SK-N-MC (cell line): Measurements from ENCODE around the gene FILIP1L.
A peak's percentile ranks its signal among the peaks of the same experiment; 100 is the strongest.

ENCODE experiments used
- DNase-seq: peaks from one replicate; pipeline ENCODE4 v3.0.0-alpha.2; 2011; ENCODE audit warnings: low read depth, low spot score
- H3K27ac ChIP-seq: fragments of 200-600 bp; sonication (generic); 2 replicates; pipeline ENCODE4 v1.5.1; 2016; ENCODE audit warnings: mixed run types
- H3K36me3 ChIP-seq: fragments of 200-600 bp; sonication (generic); 2 replicates; pipeline ENCODE4 v1.6.1; 2017; ENCODE audit warnings: antibody characterized with exemption, low read length, mixed read lengths; ENCODE audit not compliant: insufficient read depth
- H3K4me3 ChIP-seq: fragments of 200-600 bp; sonication (generic); 2 replicates; pipeline ENCODE4 v1.5.1; 2016
- H3K9ac ChIP-seq: fragments of 200-600 bp; sonication (generic); 2 replicates; pipeline ENCODE4 v1.8.0; 2017; ENCODE audit warnings: mixed run types, mixed read lengths; ENCODE audit not compliant: insufficient read length
- H3K9me3 ChIP-seq: fragments of 200-600 bp; sonication (generic); 2 replicates; pipeline ENCODE4 v1.6.1; 2017; ENCODE audit warnings: low read depth, mild to moderate bottlenecking, antibody characterized with exemption, low read length, moderate library complexity, mixed read lengths
- EZH2 ChIP-seq: fragments of 200-600 bp; sonication (generic); IDR thresholded peaks from one replicate; pipeline ENCODE4 v1.6.1; 2017; ENCODE audit warnings: antibody characterized with exemption
- FOXP2 ChIP-seq: optimal IDR thresholded peaks from 2 replicates; pipeline ENCODE3; 2011; ENCODE audit warnings: mild to moderate bottlenecking, moderate library complexity; ENCODE audit not compliant: insufficient read depth; ENCODE audit errors: extremely low read length, control extremely low read depth
- POLR2AphosphoS5 ChIP-seq: IDR thresholded peaks from 2 replicates; pipeline ENCODE4 v1.6.1; 2012; ENCODE audit warnings: mild to moderate bottlenecking, low read depth, low read length, borderline replicate concordance

The FILIP1L gene

DNA sequence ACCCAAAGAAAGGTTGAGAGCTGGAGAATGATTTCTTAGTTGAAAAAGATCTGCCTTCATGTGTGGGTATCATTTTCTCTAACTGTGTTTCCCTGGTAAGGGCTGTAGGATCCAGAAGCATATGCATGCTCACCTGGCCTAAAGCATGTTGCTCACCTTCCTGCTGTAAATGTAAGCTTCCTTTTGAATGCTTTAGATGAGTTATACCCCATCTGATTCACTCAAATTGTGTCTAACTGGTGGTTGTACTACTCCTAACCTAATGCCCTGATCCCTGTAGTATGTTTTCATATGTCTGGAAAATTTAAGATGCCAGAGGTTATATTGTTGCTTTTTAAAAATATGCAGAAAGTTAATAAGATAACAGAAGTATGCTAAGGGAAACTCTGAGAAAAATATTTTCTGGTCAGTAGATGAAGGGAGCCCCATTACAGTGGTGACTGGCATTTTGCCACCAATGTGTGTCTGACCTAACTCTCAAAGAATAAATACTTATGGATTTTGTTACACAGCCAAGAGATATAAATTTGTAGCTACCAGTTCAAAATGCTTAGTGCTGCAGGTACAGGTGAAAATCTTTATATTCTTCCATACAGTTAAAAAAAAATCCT lies 7.7 kb downstream of the FILIP1L start:
- H3K9ac ChIP-seq = no peak overlapping the region
- H3K4me3 ChIP-seq = no peak overlapping the region
- TF ChIP-seq FOXP2 = no peak
- TF ChIP-seq EZH2 = no peak
- TF ChIP-seq POLR2AphosphoS5 = no peak
- H3K36me3 ChIP-seq = no peaks in the 10 kb centered on the region
- no peak overlapping the region for H3K27ac ChIP-seq
- H3K9me3 ChIP-seq = no peaks in the 10 kb centered on the region
- DNase-seq = no peak

DNA sequence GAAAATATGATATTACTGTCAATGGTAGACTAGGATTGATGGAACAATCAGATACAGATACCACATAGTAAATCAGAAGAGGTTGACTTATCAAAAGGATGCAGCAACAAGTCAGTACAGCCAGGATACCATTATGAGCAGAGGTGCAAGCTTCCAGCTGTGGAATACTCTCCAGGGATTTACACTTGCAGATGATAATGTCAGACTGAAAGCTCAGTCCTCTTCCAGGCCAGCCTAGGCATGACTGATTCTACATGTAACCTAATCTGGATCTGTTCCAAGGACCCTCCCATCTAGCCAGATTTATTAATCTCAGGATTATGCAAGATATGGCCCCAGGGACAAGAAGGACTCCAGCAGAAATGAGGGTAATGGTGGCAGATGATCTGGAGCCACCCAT lies 8.2 kb downstream of the FILIP1L start:
- Histone ChIP-seq H3K9ac (no peak overlapping the region), H3K27ac (peak overlapping the region; percentile 73; the same call in 1 of the 2 replicates), H3K4me3 (peak overlapping the region; percentile 4; the same call in 1 of the 2 replicates), H3K9me3 (no peaks in the 10 kb centered on the region), H3K36me3 (no peaks in the 10 kb centered on the region)
- TF ChIP-seq EZH2 = no peak
- TF ChIP-seq POLR2AphosphoS5 = no peak
- no peak for TF ChIP-seq FOXP2
- DNase-seq = peak; percentile 34

DNA sequence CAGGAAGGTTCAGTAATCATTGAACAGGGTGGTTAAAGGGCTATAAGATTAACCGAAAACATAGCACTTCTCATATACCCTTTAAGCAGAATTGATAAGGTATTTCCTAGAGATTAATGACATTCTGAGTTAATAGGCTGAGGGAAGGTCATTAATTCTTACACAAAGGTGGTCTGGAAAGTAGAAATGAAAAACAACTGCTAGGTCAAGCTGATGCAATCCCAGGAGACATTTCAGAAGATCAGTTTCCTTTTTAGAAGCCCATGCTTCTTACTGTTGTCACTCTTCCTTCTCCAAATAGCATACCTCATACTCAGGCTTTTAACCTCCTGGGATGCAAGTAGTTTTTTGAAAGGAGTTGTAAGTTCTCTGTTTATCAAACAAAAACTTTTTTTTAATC lies 8.8 kb downstream of the FILIP1L start:
- TF ChIP-seq EZH2 (no peak), FOXP2 (no peak), POLR2AphosphoS5 (no peak)
- H3K36me3 ChIP-seq = no peaks in the 10 kb centered on the region
- H3K4me3 ChIP-seq = no peak overlapping the region
- H3K9ac ChIP-seq = peak overlapping the region; percentile 36
- H3K9me3 ChIP-seq = no peaks in the 10 kb centered on the region
- H3K27ac ChIP-seq = peak overlapping the region; percentile 73
- DNase-seq = no peak

DNA sequence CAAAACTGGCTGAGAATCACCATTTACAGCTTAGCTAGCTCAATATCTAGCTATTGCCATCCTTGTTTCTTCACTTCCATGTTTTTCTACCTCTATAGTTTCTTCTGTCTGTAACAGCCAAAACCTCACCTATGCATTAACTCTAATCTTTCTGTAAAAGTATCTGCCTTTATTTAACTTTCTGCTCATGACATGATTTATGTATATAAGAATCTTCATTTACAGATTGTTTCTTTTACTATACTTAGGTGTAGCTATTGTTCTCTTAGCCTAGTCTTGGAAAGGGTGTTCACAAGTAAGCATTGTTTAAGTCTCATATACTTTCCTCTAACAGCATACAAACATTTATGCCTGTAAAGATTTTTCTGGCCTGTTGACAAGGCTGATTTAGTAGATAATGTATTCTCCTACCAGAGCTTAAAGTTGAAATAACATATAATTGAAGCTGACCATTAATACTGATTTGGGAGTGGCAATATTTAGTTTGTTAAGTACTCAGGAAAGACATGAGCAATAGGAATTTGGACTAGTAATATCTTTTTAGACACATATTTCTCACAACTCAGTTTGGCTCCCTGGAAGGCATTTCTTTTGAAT lies 9.4 kb downstream of the FILIP1L start:
- no peak for DNase-seq
- no peaks in the 10 kb centered on the region for H3K36me3 ChIP-seq
- peak overlapping the region; percentile 73 for H3K27ac ChIP-seq
- H3K9me3 ChIP-seq = no peaks in the 10 kb centered on the region
- peak overlapping the region; percentile 36 for H3K9ac ChIP-seq
- TF ChIP-seq EZH2 = no peak
- no peak for TF ChIP-seq FOXP2
- TF ChIP-seq POLR2AphosphoS5 = no peak
- H3K4me3 ChIP-seq = no peak overlapping the region

DNA sequence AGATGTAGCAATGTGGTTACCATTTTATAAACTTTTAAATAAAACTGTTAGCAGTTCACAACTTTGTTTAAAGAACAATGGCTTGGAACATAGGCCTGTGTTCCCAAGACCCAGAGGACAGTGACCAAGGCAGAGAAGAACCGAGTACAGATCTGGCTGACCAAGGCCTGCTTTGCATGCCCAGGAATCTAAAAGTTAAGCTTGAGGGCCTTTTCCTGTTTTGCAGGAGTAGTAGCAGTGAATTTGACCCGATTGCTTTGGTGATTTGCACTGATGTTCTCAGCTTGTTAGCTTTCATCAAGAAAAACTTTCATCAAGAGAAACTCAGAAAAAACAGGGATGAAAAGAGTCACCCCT lies 9.9 kb downstream of the FILIP1L start:
- H3K4me3 ChIP-seq = no peak overlapping the region
- H3K9ac ChIP-seq = no peak overlapping the region
- H3K27ac ChIP-seq = peak overlapping the region; percentile 73
- H3K36me3 ChIP-seq = no peaks in the 10 kb centered on the region
- TF ChIP-seq POLR2AphosphoS5 = no peak
- no peak for TF ChIP-seq EZH2
- TF ChIP-seq FOXP2 = no peak
- no peak for DNase-seq
- no peaks in the 10 kb centered on the region for H3K9me3 ChIP-seq

DNA sequence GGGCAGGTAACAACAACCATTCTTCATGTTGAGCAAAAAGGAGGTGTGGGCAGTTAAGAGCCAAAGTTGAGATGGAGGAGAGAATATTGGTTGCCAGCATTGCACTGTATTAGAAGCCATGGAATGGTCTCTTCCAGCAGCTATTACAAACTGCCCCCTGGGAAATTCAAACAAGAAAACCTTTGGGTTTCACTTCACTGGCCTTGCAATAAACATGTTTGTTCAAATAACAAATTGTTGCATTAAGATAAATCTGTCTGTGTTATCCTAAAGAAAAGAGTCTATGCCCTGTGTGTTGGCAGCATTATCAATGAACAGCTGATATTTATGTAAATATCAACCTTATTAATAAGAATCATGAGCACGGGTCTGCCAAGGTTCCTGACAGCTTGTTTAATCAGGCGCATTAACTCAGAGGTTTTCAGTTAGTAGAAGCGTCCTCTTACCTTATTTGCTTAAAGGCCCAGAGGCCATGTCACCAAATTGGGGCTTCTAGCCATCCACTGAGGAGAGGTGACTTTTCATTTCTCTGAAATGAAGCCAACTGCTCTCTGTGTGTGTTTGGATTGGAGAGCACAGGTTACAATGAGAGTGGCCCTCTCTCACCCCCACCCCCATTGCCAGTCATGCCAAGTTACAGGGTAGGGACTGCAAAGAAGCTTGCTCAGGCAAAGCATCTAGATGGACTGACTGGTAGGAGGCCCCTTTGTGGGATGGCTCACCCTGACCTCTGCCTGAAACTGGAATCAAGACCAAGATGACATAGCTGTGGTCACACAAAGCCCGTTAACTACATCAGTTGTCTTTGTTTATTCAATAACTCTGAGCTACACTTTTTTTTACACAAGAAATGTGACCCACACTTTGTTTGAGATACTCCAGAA lies 10.5 kb downstream of the FILIP1L start:
- no peaks in the 10 kb centered on the region for H3K36me3 ChIP-seq
- no peak for DNase-seq
- no peak overlapping the region; the same call in 1 of the 2 replicates for H3K27ac ChIP-seq
- no peak for TF ChIP-seq POLR2AphosphoS5
- TF ChIP-seq EZH2 = no peak
- TF ChIP-seq FOXP2 = no peak
- H3K9ac ChIP-seq = no peak overlapping the region
- no peaks in the 10 kb centered on the region for H3K9me3 ChIP-seq
- H3K4me3 ChIP-seq = no peak overlapping the region

DNA sequence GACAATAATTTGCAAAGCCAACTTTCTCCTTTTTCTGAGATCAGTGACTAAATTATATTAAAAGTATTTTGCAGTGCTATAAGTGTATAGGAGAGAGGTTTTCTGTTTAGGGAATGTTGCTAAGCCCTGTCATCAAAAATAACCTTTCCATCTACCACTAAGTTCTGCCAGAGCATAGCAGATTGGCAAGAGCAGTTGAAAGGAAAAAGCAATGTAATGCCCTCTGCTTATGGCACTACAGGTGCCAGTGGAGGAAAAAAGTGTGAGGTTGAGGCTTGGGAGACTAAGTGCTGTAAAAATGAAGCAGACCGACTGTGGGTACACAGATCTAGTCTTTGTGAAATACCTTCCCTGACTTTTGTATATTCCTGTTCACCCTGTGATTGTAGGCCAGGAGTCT lies 11.5 kb downstream of the FILIP1L start:
- no peak for DNase-seq
- Histone ChIP-seq H3K9me3 (no peaks in the 10 kb centered on the region), H3K4me3 (no peak overlapping the region), H3K27ac (no peak overlapping the region), H3K9ac (no peak overlapping the region), H3K36me3 (no peaks in the 10 kb centered on the region)
- no peak for TF ChIP-seq POLR2AphosphoS5
- TF ChIP-seq EZH2 = no peak
- TF ChIP-seq FOXP2 = no peak

DNA sequence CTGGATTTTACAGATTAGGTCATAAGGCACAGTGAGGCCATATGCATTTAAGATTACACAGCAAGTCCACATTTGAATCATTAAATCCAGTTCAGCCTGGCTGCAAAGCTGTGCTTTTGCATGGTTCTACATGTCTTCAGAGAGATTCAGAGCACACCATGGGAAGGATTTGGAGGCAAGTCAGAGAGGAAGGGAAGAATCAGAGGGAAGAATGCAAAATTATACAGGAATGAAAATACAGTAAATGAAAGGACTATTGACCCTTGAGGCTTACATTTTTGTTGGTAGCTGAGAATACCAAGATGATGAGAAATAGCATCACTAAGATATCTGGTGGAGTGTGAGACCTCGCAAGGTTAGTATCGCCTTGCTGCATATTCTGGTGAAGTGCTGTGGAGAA lies 13.9 kb downstream of the FILIP1L start:
- Histone ChIP-seq H3K4me3 (no peak overlapping the region), H3K27ac (no peak overlapping the region), H3K9ac (no peak overlapping the region), H3K9me3 (no peaks in the 10 kb centered on the region), H3K36me3 (no peaks in the 10 kb centered on the region)
- TF ChIP-seq POLR2AphosphoS5 = no peak
- TF ChIP-seq FOXP2 = no peak
- no peak for TF ChIP-seq EZH2
- DNase-seq = no peak

DNA sequence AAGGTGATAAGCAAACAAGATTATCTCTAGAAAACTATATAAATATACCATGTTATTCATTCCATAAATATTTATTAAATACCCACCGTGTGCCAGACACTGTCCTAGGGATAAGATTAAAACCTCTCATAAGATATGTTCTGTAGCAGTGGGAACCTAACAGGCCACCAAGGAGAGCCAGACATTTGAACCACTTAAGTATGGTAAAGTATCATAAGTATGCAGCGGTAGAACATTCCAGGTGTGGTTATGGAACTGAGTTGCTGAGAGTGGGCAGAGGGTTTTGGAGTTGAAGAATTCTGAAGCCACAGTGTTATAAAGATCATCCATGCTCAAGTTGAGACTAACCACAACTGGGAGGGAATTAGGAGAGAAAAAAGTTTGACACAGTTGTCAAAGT lies 14.7 kb downstream of the FILIP1L start:
- no peaks in the 10 kb centered on the region for H3K36me3 ChIP-seq

More for the DNA sequence above, 14.7 kb downstream of the FILIP1L start:
- no peaks in the 10 kb centered on the region for H3K9me3 ChIP-seq
- H3K4me3 ChIP-seq = no peak overlapping the region
- no peak overlapping the region for H3K9ac ChIP-seq
- no peak for TF ChIP-seq EZH2
- no peak for TF ChIP-seq FOXP2
- no peak for TF ChIP-seq POLR2AphosphoS5
- no peak for DNase-seq
- no peak overlapping the region for H3K27ac ChIP-seq
